ENCODE results near the gene WASL. TPM values are rescaled to one million over a fixed set of nuclear protein-coding genes. Genes with fewer than 3 reads are reported as not detected.
"Not testable (repeated sequence)": the region's sequence is repeated elsewhere in the genome, so short reads cannot be mapped to it uniquely, and the experiment has no call there.

Gene WASL
- total RNA-seq, 1 donor from 2014 or later: 30.4 TPM

- Mint-ChIP-seq H3K27ac (ENCODE audit: unreplicated experiment) (no peak overlapping the region), H3K27me3 (ENCODE audit: low read depth) (no peaks in the 10 kb centered on the region), H3K36me3 (ENCODE audit: low read depth) (no peaks in the 10 kb centered on the region), H3K4me3 (no peak overlapping the region), H3K9me3 (no peaks in the 10 kb centered on the region), H3K4me1 (no peaks in the 10 kb centered on the region)
- no peak for DNase-seq (ENCODE audit: low read depth, low spot score)
- TF ChIP-seq CTCF (conservative IDR thresholded peaks at IDR 0.05): no peak
Measured at GRCh38 chr7:123787220-123788007, 38.6 kb upstream of the WASL start.

- Mint-ChIP-seq H3K27ac (ENCODE audit: unreplicated experiment) (no peak overlapping the region), H3K36me3 (ENCODE audit: low read depth) (no peaks in the 10 kb centered on the region), H3K4me1 (no peaks in the 10 kb centered on the region), H3K9me3 (no peaks in the 10 kb centered on the region), H3K27me3 (ENCODE audit: low read depth) (no peaks in the 10 kb centered on the region), H3K4me3 (no peak overlapping the region)
- DNase-seq (ENCODE audit: low read depth, low spot score): no peak
- no peak for TF ChIP-seq CTCF (conservative IDR thresholded peaks at IDR 0.05)
Measured at GRCh38 chr7:123784263-123784662, 35.5 kb upstream of the WASL start.

- no peak for DNase-seq (ENCODE audit: low read depth, low spot score)
- Mint-ChIP-seq H3K27me3 (ENCODE audit: low read depth) (no peaks in the 10 kb centered on the region), H3K4me1 (no peaks in the 10 kb centered on the region), H3K9me3 (no peaks in the 10 kb centered on the region), H3K4me3 (no peak overlapping the region), H3K27ac (ENCODE audit: unreplicated experiment) (no peak overlapping the region), H3K36me3 (ENCODE audit: low read depth) (no peaks in the 10 kb centered on the region)
- no peak for TF ChIP-seq CTCF (conservative IDR thresholded peaks at IDR 0.05)
Measured at GRCh38 chr7:123783820-123784219, 35.0 kb upstream of the WASL start.

GRCh38 chr7:123782071-123782798, 33.4 kb upstream of the WASL start:
- no peaks in the 10 kb centered on the region for H3K4me1 Mint-ChIP-seq
- H3K4me3 Mint-ChIP-seq: no peak overlapping the region
- DNase-seq (ENCODE audit: low read depth, low spot score): no peak
- no peaks in the 10 kb centered on the region for H3K27me3 Mint-ChIP-seq (ENCODE audit: low read depth)
- TF ChIP-seq CTCF (conservative IDR thresholded peaks at IDR 0.05): no peak
- no peak overlapping the region for H3K27ac Mint-ChIP-seq (ENCODE audit: unreplicated experiment)
- no peaks in the 10 kb centered on the region for H3K36me3 Mint-ChIP-seq (ENCODE audit: low read depth)
- no peaks in the 10 kb centered on the region for H3K9me3 Mint-ChIP-seq

DNA sequence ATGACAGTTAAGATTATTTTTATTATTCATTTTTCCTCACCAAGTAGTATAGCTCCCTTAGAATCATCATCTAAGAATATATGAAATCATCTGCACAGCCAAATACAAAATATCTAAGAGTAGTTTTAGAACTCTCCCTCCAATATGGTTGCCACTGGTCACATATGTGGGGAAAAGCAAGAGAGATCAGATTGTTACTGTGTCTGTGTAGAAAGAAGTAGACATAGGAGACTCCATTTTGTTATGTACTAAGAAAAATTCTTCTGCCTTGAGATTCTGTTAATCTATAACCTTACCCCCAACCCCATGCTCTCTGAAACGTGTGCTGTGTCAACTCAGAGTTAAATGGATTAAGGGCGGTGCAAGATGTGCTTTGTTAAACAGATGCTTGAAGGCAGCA, 31.7 kb upstream of the WASL start:
- not testable (repeated sequence) for H3K36me3 Mint-ChIP-seq (ENCODE audit: low read depth); H3K4me3 Mint-ChIP-seq; H3K27ac Mint-ChIP-seq (ENCODE audit: unreplicated experiment); H3K27me3 Mint-ChIP-seq (ENCODE audit: low read depth); H3K9me3 Mint-ChIP-seq; DNase-seq (ENCODE audit: low read depth, low spot score); H3K4me1 Mint-ChIP-seq

DNA sequence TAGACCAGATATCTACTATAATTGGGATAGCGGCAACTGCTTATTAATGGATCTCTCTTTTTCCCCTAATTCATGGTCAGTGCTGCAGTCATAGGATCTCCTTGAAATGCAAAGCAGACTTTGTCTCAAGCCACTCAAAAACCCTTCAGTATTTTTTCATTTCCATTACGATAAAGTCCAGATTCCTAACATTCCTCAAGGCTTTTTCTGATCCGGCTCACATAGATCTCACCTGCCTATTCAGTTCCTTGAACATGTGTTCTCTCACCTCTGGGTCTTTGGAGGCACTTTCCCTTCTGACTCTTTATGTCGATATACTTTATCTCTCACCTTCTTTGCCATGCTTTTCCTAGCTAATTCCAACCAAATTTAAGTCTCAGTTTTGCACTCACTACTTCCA, 25.7 kb upstream of the WASL start:
- H3K27me3 Mint-ChIP-seq (ENCODE audit: low read depth): no peaks in the 10 kb centered on the region
- H3K9me3 Mint-ChIP-seq: no peaks in the 10 kb centered on the region
- no peak for DNase-seq (ENCODE audit: low read depth, low spot score)
- peaks cover 18% of the 10 kb centered on the region for H3K4me1 Mint-ChIP-seq
- H3K36me3 Mint-ChIP-seq (ENCODE audit: low read depth): no peaks in the 10 kb centered on the region
- H3K27ac Mint-ChIP-seq (ENCODE audit: unreplicated experiment): no peak overlapping the region
- TF ChIP-seq CTCF (conservative IDR thresholded peaks at IDR 0.05): no peak
- no peak overlapping the region for H3K4me3 Mint-ChIP-seq
